ENCODE measurements around the gene DDRGK1. TPM values are rescaled to one million over a fixed set of nuclear protein-coding genes. Genes with fewer than 3 reads are reported as not detected.
A peak's percentile ranks its signal among the peaks of the same experiment; 100 is the strongest.

The DDRGK1 gene
- total and polyA plus RNA-seq, 4 donors, result 16.8 to 72.4 (median 48.5) TPM

DNA sequence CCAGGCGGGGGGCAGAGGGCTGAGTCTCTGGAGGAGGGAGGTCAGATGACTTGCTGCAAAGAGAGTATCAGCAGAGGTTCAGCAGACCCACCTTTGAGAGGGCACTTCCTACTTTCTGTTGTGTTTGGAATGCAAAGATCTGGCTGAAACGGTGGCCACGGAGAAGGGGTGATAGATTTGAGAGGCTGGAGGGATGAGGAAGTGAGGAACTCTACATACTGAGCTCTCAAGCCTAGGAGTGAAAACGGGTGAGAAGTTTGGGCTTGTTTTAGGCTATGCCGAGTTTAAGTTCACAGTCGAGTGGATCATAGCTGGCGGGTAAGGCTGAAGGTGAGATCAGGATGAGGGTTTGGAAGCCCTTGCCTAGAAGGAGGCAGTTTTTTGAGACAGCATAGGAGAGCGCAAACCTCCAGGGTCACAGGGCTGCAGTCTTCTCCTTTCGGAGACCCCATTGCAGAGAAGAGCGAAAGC, 4.3 kb upstream of the DDRGK1 start:
- peak overlapping the region; percentile 67 to 82 for H3K27ac ChIP-seq (ENCODE audit: low read depth in 1 of 2, low read length in 2 of 2)
- TF ChIP-seq JUND (IDR thresholded peaks at IDR 0.05) (no peak), HNF4G (IDR thresholded peaks at IDR 0.05) (no peak), EGR1 (IDR thresholded peaks at IDR 0.05; ENCODE audit: low read depth in 2 of 2) (no peak), SP1 (IDR thresholded peaks at IDR 0.05) (no peak), MAX (IDR thresholded peaks at IDR 0.05) (no peak), YY1 (IDR thresholded peaks at IDR 0.05) (no peak), NR2F2 (IDR thresholded peaks at IDR 0.05) (no peak), GABPA (IDR thresholded peaks at IDR 0.05 in 1 of 2, conservative IDR thresholded peaks at IDR 0.05 in 1 of 2) (no peak), RAD21 (IDR thresholded peaks at IDR 0.05) (no peak), REST (IDR thresholded peaks at IDR 0.05) (no peak)
- TF ChIP-seq, protein P1, sequence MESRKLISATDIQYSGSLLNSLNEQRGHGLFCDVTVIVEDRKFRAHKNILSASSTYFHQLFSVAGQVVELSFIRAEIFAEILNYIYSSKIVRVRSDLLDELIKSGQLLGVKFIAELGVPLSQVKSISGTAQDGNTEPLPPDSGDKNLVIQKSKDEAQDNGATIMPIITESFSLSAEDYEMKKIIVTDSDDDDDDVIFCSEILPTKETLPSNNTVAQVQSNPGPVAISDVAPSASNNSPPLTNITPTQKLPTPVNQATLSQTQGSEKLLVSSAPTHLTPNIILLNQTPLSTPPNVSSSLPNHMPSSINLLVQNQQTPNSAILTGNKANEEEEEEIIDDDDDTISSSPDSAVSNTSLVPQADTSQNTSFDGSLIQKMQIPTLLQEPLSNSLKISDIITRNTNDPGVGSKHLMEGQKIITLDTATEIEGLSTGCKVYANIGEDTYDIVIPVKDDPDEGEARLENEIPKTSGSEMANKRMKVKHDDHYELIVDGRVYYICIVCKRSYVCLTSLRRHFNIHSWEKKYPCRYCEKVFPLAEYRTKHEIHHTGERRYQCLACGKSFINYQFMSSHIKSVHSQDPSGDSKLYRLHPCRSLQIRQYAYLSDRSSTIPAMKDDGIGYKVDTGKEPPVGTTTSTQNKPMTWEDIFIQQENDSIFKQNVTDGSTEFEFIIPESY (IDR thresholded peaks at IDR 0.05), result no peak
- TF ChIP-seq, protein P2, sequence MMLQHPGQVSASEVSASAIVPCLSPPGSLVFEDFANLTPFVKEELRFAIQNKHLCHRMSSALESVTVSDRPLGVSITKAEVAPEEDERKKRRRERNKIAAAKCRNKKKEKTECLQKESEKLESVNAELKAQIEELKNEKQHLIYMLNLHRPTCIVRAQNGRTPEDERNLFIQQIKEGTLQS (IDR thresholded peaks at IDR 0.05), result no peak
- H3K27me3 ChIP-seq (ENCODE audit: control insufficient read depth in 4 of 4, insufficient read depth in 4 of 4, low read length in 3 of 4), result no peaks in the 10 kb centered on the region
- H3K9ac ChIP-seq (ENCODE audit: low read depth in 1 of 2, low read length in 2 of 2), result peak overlapping the region; percentile 61 to 90
- H3K4me1 ChIP-seq (ENCODE audit: control insufficient read depth in 4 of 4, insufficient read depth in 4 of 4, low read length in 3 of 4), result peaks cover 4 to 24% (median 13%) of the 10 kb centered on the region in 4 donors
- DNase-seq (ENCODE audit: low spot score), result no peak
- H3K4me3 ChIP-seq (ENCODE audit: low read depth in 1 of 3, low read length in 3 of 3), result peak overlapping the region; percentile 78 to 99 (median 93)
- H3K9me3 ChIP-seq (ENCODE audit: control insufficient read depth in 4 of 4, low read length in 3 of 4), result no peaks in the 10 kb centered on the region
- peaks cover 0 to 6% (median 2%) of the 10 kb centered on the region in 4 donors for H3K36me3 ChIP-seq (ENCODE audit: control insufficient read depth in 4 of 4, insufficient read depth in 3 of 4, low read depth in 1 of 4, low read length in 3 of 4)
- 3% methylated on average over 10 of the region's 10 CpGs for WGBS

DNA sequence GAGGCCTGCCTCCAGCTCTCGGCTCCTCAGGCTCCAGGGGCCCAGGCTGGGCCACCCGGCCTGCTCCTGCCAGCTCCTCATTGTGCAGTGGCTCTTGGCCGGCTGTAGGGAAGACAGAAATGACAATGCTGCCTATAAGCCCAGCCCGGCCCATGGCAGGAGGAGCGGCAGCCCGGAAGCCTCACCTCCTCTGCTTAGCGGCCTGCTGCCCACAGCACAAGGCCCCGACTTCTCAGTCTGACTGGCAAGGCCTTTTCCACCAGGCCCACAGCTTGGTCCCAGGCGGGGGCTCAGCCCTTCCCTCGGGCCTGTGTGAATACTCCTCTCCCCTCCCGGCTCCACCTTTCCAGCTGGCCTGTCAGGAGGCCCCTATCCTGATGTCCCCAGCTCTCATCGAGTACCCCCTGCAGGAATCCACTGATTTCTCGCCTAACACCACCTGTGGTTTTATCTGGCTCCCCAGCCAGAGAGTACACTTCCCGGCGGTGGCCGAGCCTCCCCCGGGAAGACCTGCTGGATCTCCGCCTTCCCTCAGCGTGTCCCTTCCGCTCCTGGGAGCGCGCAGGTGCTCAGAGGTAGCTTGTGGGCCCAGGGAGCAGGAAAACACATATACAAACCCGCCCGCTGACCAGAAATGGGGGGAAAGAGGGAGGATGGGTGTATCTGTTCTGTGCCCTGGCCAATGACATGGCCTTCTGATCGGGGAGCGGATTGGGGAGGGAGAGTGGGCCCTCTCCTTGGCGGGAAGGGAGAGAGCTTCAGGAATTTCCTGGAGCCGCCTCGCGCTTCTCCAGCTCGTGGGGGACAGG, 963 bp downstream of the DDRGK1 start:
- peaks cover 6 to 24% (median 15%) of the 10 kb centered on the region in 4 donors for H3K4me1 ChIP-seq (ENCODE audit: control insufficient read depth in 4 of 4, insufficient read depth in 4 of 4, low read length in 3 of 4)
- DNase-seq (ENCODE audit: low spot score), result peak; percentile 50
- peak overlapping the region; percentile 74 to 99 (median 95) for H3K4me3 ChIP-seq (ENCODE audit: low read depth in 1 of 3, low read length in 3 of 3)
- no peaks in the 10 kb centered on the region for H3K9me3 ChIP-seq (ENCODE audit: control insufficient read depth in 4 of 4, low read length in 3 of 4)
- peaks cover 2 to 18% (median 9%) of the 10 kb centered on the region in 4 donors for H3K36me3 ChIP-seq (ENCODE audit: control insufficient read depth in 4 of 4, insufficient read depth in 3 of 4, low read depth in 1 of 4, low read length in 3 of 4)
- peak overlapping the region; percentile 63 to 91 for H3K9ac ChIP-seq (ENCODE audit: low read depth in 1 of 2, low read length in 2 of 2)
- no peaks in the 10 kb centered on the region for H3K27me3 ChIP-seq (ENCODE audit: control insufficient read depth in 4 of 4, insufficient read depth in 4 of 4, low read length in 3 of 4)
- H3K27ac ChIP-seq (ENCODE audit: low read depth in 1 of 2, low read length in 2 of 2), result peak overlapping the region; percentile 98 to 99
- 6% methylated on average over 31 of the region's 31 CpGs for WGBS
- TF ChIP-seq HNF4G (IDR thresholded peaks at IDR 0.05) (no peak), REST (IDR thresholded peaks at IDR 0.05) (no peak), CTCF (IDR thresholded peaks at IDR 0.05; ENCODE audit: low read depth, low read length, missing input control) (no peak), RXRA (IDR thresholded peaks at IDR 0.05) (no peak), HNF4A (conservative IDR thresholded peaks at IDR 0.05) (no peak), EGR1 (IDR thresholded peaks at IDR 0.05; ENCODE audit: low read depth in 2 of 2) (no peak), RAD21 (IDR thresholded peaks at IDR 0.05) (no peak), FOXA1 (IDR thresholded peaks at IDR 0.05) (no peak), GABPA (IDR thresholded peaks at IDR 0.05 in 1 of 2, conservative IDR thresholded peaks at IDR 0.05 in 1 of 2) (no peak), TAF1 (conservative IDR thresholded peaks at IDR 0.05) (no peak), FOXA2 (IDR thresholded peaks at IDR 0.05) (no peak), JUND (IDR thresholded peaks at IDR 0.05) (no peak), NR2F2 (IDR thresholded peaks at IDR 0.05) (no peak)
- TF ChIP-seq, protein P2 (IDR thresholded peaks at IDR 0.05), result no peak

All from liver (tissue), 9 donors.